GM12878 (cell line): Measurements from ENCODE around the gene TUBGCP3. TPM values are rescaled to one million over a fixed set of nuclear protein-coding genes. Genes with fewer than 3 reads are reported as not detected.

Experiments
- ATAC-seq: fragments of 200-7000 bp; cut with Tn5 transposase; 3 replicates; pipeline ENCODE4 v1.9.1; 2020; ENCODE audit warnings: mild to moderate bottlenecking, moderate library complexity
- BruUV-seq: library from RNA; stranded (reverse); fragments of 400-500 nt; replicated peaks from 2 replicates; lab custom pipeline; 2021; lab: Mats Ljungman, UMichigan
- CTCF ChIA-PET: fragments of 300-600 bp; sonication (Branson Sonifier 250); formaldehyde crosslinking; extraction: SDS; loops from one replicate; lab custom pipeline; 2021; ENCODE audit warnings: inconsistent platforms; lab: Yijun Ruan, JAX
- POLR2A ChIA-PET: fragments of 350-600 bp; formaldehyde crosslinking; extraction: SDS; loops from one replicate; lab custom pipeline; 2021; ENCODE audit warnings: inconsistent platforms; lab: Charles Lee
- RAD21 ChIA-PET: fragments of 300-600 bp; sonication (Branson Sonifier 250); formaldehyde crosslinking; loops from one replicate; lab custom pipeline; 2023; ENCODE audit warnings: antibody characterized with exemption; ENCODE audit not compliant: unreplicated experiment; lab: Charles Lee
- SMC1A ChIA-PET: fragments of 300-600 bp; sonication (Branson Sonifier 250); formaldehyde crosslinking; loops from one replicate; lab custom pipeline; 2023; ENCODE audit not compliant: unreplicated experiment, uncharacterized antibody; lab: Charles Lee
- DNase-seq: peaks from one replicate; pipeline ENCODE4 v3.0.0-alpha.2; 2011; ENCODE audit warnings: low read depth, low spot score
- FAIRE-seq: peaks from 3 replicates; lab custom pipeline; 2011; peaks lifted over from hg19 to GRCh38; lab: Jason Lieb, UNC
- H2AFZ ChIP-seq: 2 replicates; pipeline ENCODE4 v1.6.0; 2011; ENCODE audit warnings: low read depth, low read length, control low read depth; ENCODE audit not compliant: control insufficient read depth
- H3K27ac ChIP-seq: 2 replicates; pipeline ENCODE4 v1.5.1; 2011; ENCODE audit warnings: control low read depth; ENCODE audit not compliant: control insufficient read depth, insufficient read depth
- H3K27me3 ChIP-seq, 2 experiments: replicated peaks in 1 of 2; 2 replicates each; pipeline versions ENCODE4 v1.6.0 to v1.6.1; 2011; ENCODE audit warnings: low read length in 1 of 2; ENCODE audit not compliant: control insufficient read depth in 2 of 2, insufficient read depth in 2 of 2
- H3K36me3 ChIP-seq, 2 experiments: 2 replicates each; pipeline ENCODE4 v1.5.1; 2011; ENCODE audit warnings: low read length in 1 of 2; ENCODE audit not compliant: control insufficient read depth in 2 of 2, insufficient read depth in 2 of 2
- H3K4me1 ChIP-seq: 2 replicates; pipeline ENCODE4 v1.6.1; 2011; ENCODE audit warnings: mild to moderate bottlenecking, low read length, moderate library complexity, mixed read lengths; ENCODE audit not compliant: control insufficient read depth, insufficient read depth
- H3K4me2 ChIP-seq: 2 replicates; pipeline ENCODE4 v1.6.0; 2011; ENCODE audit warnings: control low read depth; ENCODE audit not compliant: control insufficient read depth, insufficient read depth
- H3K4me3 ChIP-seq: fragments of 200-600 bp; sonication (generic); 2 replicates; pipeline ENCODE4 v1.5.1; 2016
- H3K79me2 ChIP-seq: 2 replicates; pipeline ENCODE4 v1.6.0; 2011; ENCODE audit warnings: low read length; ENCODE audit not compliant: control insufficient read depth, insufficient read depth
- H3K9ac ChIP-seq: 2 replicates; pipeline ENCODE4 v1.8.0; 2011; ENCODE audit warnings: low read length, control low read depth, mixed read lengths; ENCODE audit not compliant: control insufficient read depth, insufficient read depth
- H3K9me3 ChIP-seq: replicated peaks from 3 replicates; pipeline ENCODE4 v1.5.1; 2011; ENCODE audit warnings: mild to moderate bottlenecking, low read length; ENCODE audit not compliant: control insufficient read depth, insufficient read depth
- H4K20me1 ChIP-seq: 2 replicates; pipeline ENCODE4 v1.6.0; 2011; ENCODE audit not compliant: control insufficient read depth, insufficient read depth
- BRCA1 ChIP-seq: IDR thresholded peaks from 2 replicates; pipeline ENCODE4 v1.6.1; 2011; ENCODE audit warnings: low read depth, low read length, improper control_type of control experiment
- EED ChIP-seq: sonication (generic); IDR thresholded peaks from 2 replicates; pipeline ENCODE4 v1.6.1; 2016; ENCODE audit warnings: antibody characterized with exemption, low read depth
- PAX8 ChIP-seq: fragments of 450-650 bp; IDR thresholded peaks from 2 replicates; pipeline ENCODE4 v1.6.1; 2017; ENCODE audit warnings: mild to moderate bottlenecking, moderate library complexity
- POLR2AphosphoS5 ChIP-seq: IDR thresholded peaks from 2 replicates; pipeline ENCODE4 v1.6.1; 2011; ENCODE audit warnings: mild to moderate bottlenecking, low read length, inconsistent platforms
- RCOR1 ChIP-seq: conservative IDR thresholded peaks from 2 replicates; pipeline ENCODE4 v1.6.1; 2012; ENCODE audit warnings: low read depth, low read length, improper control_type of control experiment
- SP1 ChIP-seq: IDR thresholded peaks from one replicate; pipeline ENCODE4 v1.6.1; 2011; ENCODE audit warnings: low read depth, low read length
- YBX1 ChIP-seq: fragments of 450-650 bp; IDR thresholded peaks from 2 replicates; pipeline ENCODE4 v1.6.1; 2016; ENCODE audit warnings: antibody characterized with exemption
- ZNF24 ChIP-seq: fragments of 450-650 bp; IDR thresholded peaks from 2 replicates; pipeline ENCODE4 v1.6.1; 2017; ENCODE audit warnings: antibody characterized with exemption, mild to moderate bottlenecking
- ZZZ3 ChIP-seq: IDR thresholded peaks from 2 replicates; pipeline ENCODE4 v1.6.1; 2011; ENCODE audit warnings: low read depth; ENCODE audit not compliant: control insufficient read depth, insufficient read length
- WGBS: methylation state at CpG from one replicate; pipeline ENCODE4 v1.1.6; 2016; ENCODE audit warnings: low lambda C conversion rate; ENCODE audit not compliant: insufficient replicate concordance, insufficient coverage; ENCODE audit errors: missing lambda C conversion rate; 5-methylcytosine and 5-hydroxymethylcytosine counted together
- in situ Hi-C: fragments of 300-500 bp; cut with MboI; formaldehyde crosslinking; loops from 9 replicates; pipeline ENCODE4 v1.14.3; 2018; ENCODE audit warnings: mixed read lengths
- intact Hi-C: fragments of 100-400 bp; cut with micrococcal nuclease; formaldehyde crosslinking; loops from one replicate; pipeline ENCODE4 v1.14.2; 2022; ENCODE audit not compliant: unreplicated experiment
- polyA plus RNA-seq, 11 experiments: library from polyadenylated mRNA; depleted of rRNA in 4 of 11; unstranded in 6 of 11; stranded (reverse) in 5 of 11; fragments of >200 nt; fragmentation: Nextera tagmentation in 4 of 11; fragmentation: Illumina TruSeq in 1 of 11; extraction: Ambion mirVana in 4 of 11; extraction: Trizol in 1 of 11; gene quantifications; 1 replicate in 1 of 11; 2 replicates in 10 of 11; pipeline versions ENCODE4 v1.2.1 to v1.2.3, GENCODE V29; 2011 to 2016; ENCODE audit warnings: inconsistent platforms in 2 of 11, missing spikeins in 2 of 11, low read depth in 1 of 11
- total RNA-seq, 4 experiments: library from RNA; depleted of rRNA in 3 of 4; stranded (reverse); fragments of >200 nt in 3 of 4; fragmentation: Illumina TruSeq in 1 of 4; extraction: Trizol in 1 of 4; gene quantifications; 2 replicates each; pipeline versions ENCODE4 v1.2.1 to v1.2.3, GENCODE V29; 2013 to 2021
- TF ChIP-seq, protein P1 (sequence below): fragments of 450-650 bp; IDR thresholded peaks from 2 replicates; pipeline ENCODE4 v1.6.1; 2018; ENCODE audit warnings: mild to moderate bottlenecking, low read depth, moderate library complexity; ENCODE audit not compliant: partially characterized antibody
- TF ChIP-seq, protein P2 (sequence below): fragments of 450-650 bp; formaldehyde crosslinking; IDR thresholded peaks from 2 replicates; pipeline ENCODE4 v1.4.0; 2020; ENCODE audit warnings: mild to moderate bottlenecking, moderate library complexity
- TF ChIP-seq, protein P3 (sequence below): fragments of 450-650 bp; conservative IDR thresholded peaks from 2 replicates; pipeline ENCODE4 v1.6.1; 2017; ENCODE audit warnings: mild to moderate bottlenecking, moderate library complexity
- TF ChIP-seq, protein P4 (sequence below): fragments of 450-650 bp; formaldehyde crosslinking; IDR thresholded peaks from 2 replicates; pipeline ENCODE4 v1.4.0; 2022; ENCODE audit warnings: mild to moderate bottlenecking, moderate library complexity

TUBGCP3 gene
- total and polyA plus RNA-seq, 10 of the 15 experiments (the other 5 are each of a cell fraction or from before 2014, with no cell fraction given) = 4.0 to 34.0 (median 22.6) TPM

DNA sequence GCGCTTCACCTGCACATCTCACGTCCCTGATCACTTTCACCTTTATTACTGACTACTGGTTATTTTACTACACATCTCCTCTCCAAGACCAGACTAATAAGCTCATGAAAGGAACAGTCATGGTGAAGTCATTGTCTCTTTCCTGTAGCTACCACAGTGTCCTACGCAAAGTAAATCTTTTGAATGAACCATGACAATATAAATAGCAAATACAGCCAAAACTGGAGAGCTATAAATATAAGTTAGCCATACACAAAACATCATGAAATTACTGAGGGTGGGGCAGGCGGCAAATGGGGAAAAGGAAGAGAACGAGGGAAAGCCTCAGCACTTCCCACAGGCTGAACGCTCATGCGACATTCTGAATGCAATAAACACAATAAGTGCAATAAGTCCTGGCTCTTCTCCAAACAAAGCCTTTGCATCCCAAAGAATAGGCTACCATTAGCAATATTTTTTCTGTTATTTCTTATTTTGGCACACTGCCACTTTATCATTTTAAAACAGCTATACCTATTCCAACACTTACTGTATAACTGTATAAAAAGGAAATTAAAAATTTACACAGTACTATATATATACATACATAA lies 62.5 kb downstream of the TUBGCP3 start:
- WGBS = 97% methylated on average over 7 of the region's 7 CpGs
- intact Hi-C loops = no loop called here
- H3K79me2 ChIP-seq = no peaks in the 10 kb centered on the region
- TF ChIP-seq EED (no peak), SP1 (no peak), RCOR1 (no peak), ZZZ3 (no peak), BRCA1 (no peak), POLR2AphosphoS5 (no peak), ZNF24 (no peak), PAX8 (no peak), YBX1 (no peak)
- TF ChIP-seq, protein P1, sequence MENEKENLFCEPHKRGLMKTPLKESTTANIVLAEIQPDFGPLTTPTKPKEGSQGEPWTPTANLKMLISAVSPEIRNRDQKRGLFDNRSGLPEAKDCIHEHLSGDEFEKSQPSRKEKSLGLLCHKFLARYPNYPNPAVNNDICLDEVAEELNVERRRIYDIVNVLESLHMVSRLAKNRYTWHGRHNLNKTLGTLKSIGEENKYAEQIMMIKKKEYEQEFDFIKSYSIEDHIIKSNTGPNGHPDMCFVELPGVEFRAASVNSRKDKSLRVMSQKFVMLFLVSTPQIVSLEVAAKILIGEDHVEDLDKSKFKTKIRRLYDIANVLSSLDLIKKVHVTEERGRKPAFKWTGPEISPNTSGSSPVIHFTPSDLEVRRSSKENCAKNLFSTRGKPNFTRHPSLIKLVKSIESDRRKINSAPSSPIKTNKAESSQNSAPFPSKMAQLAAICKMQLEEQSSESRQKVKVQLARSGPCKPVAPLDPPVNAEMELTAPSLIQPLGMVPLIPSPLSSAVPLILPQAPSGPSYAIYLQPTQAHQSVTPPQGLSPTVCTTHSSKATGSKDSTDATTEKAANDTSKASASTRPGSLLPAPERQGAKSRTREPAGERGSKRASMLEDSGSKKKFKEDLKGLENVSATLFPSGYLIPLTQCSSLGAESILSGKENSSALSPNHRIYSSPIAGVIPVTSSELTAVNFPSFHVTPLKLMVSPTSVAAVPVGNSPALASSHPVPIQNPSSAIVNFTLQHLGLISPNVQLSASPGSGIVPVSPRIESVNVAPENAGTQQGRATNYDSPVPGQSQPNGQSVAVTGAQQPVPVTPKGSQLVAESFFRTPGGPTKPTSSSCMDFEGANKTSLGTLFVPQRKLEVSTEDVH = no peak
- TF ChIP-seq, protein P2, sequence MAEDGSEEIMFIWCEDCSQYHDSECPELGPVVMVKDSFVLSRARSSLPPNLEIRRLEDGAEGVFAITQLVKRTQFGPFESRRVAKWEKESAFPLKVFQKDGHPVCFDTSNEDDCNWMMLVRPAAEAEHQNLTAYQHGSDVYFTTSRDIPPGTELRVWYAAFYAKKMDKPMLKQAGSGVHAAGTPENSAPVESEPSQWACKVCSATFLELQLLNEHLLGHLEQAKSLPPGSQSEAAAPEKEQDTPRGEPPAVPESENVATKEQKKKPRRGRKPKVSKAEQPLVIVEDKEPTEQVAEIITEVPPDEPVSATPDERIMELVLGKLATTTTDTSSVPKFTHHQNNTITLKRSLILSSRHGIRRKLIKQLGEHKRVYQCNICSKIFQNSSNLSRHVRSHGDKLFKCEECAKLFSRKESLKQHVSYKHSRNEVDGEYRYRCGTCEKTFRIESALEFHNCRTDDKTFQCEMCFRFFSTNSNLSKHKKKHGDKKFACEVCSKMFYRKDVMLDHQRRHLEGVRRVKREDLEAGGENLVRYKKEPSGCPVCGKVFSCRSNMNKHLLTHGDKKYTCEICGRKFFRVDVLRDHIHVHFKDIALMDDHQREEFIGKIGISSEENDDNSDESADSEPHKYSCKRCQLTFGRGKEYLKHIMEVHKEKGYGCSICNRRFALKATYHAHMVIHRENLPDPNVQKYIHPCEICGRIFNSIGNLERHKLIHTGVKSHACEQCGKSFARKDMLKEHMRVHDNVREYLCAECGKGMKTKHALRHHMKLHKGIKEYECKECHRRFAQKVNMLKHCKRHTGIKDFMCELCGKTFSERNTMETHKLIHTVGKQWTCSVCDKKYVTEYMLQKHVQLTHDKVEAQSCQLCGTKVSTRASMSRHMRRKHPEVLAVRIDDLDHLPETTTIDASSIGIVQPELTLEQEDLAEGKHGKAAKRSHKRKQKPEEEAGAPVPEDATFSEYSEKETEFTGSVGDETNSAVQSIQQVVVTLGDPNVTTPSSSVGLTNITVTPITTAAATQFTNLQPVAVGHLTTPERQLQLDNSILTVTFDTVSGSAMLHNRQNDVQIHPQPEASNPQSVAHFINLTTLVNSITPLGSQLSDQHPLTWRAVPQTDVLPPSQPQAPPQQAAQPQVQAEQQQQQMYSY (CRISPR knock-in tag) = no peak
- TF ChIP-seq, protein P3, sequence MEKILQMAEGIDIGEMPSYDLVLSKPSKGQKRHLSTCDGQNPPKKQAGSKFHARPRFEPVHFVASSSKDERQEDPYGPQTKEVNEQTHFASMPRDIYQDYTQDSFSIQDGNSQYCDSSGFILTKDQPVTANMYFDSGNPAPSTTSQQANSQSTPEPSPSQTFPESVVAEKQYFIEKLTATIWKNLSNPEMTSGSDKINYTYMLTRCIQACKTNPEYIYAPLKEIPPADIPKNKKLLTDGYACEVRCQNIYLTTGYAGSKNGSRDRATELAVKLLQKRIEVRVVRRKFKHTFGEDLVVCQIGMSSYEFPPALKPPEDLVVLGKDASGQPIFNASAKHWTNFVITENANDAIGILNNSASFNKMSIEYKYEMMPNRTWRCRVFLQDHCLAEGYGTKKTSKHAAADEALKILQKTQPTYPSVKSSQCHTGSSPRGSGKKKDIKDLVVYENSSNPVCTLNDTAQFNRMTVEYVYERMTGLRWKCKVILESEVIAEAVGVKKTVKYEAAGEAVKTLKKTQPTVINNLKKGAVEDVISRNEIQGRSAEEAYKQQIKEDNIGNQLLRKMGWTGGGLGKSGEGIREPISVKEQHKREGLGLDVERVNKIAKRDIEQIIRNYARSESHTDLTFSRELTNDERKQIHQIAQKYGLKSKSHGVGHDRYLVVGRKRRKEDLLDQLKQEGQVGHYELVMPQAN = no peak
- TF ChIP-seq, protein P4, sequence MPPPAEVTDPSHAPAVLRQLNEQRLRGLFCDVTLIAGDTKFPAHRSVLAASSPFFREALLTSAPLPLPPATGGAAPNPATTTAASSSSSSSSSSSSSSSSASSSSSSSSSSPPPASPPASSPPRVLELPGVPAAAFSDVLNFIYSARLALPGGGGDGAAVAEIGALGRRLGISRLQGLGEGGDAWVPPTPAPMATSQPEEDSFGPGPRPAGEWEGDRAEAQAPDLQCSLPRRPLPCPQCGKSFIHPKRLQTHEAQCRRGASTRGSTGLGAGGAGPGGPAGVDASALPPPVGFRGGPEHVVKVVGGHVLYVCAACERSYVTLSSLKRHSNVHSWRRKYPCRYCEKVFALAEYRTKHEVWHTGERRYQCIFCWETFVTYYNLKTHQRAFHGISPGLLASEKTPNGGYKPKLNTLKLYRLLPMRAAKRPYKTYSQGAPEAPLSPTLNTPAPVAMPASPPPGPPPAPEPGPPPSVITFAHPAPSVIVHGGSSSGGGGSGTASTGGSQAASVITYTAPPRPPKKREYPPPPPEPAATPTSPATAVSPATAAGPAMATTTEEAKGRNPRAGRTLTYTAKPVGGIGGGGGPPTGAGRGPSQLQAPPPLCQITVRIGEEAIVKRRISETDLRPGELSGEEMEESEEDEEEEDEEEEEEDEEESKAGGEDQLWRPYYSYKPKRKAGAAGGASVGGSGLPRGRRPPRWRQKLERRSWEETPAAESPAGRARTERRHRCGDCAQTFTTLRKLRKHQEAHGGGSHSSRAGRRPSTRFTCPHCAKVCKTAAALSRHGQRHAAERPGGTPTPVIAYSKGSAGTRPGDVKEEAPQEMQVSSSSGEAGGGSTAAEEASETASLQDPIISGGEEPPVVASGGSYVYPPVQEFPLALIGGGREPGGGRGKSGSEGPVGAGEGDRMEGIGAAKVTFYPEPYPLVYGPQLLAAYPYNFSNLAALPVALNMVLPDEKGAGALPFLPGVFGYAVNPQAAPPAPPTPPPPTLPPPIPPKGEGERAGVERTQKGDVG (CRISPR knock-in tag) = no peak

More for the DNA sequence above, 62.5 kb downstream of the TUBGCP3 start:
- no peaks in the 10 kb centered on the region for H3K9me3 ChIP-seq
- H3K27ac ChIP-seq = no peak overlapping the region
- no peak for ATAC-seq
- H3K9ac ChIP-seq = no peak overlapping the region
- no peak overlapping the region for H2AFZ ChIP-seq
- POLR2A ChIA-PET = no interaction called here
- SMC1A ChIA-PET = no interaction called here
- no peak for DNase-seq
- H3K4me3 ChIP-seq = no peak overlapping the region
- H3K36me3 ChIP-seq = peaks cover 3 to 8% of the 10 kb centered on the region in 2 experiments; a peak in 3 of 4 replicates
- CTCF ChIA-PET = no interaction called here
- in situ Hi-C loops = no loop called here
- H3K4me2 ChIP-seq = no peak overlapping the region
- BruUV-seq = no TSS peak
- FAIRE-seq = no peak
- RAD21 ChIA-PET = no interaction called here
- no peaks in the 10 kb centered on the region for H3K4me1 ChIP-seq
- no peaks in the 10 kb centered on the region for H3K27me3 ChIP-seq
- no peaks in the 10 kb centered on the region for H4K20me1 ChIP-seq
